ENCODE data around the gene NR3C2.

DNA sequence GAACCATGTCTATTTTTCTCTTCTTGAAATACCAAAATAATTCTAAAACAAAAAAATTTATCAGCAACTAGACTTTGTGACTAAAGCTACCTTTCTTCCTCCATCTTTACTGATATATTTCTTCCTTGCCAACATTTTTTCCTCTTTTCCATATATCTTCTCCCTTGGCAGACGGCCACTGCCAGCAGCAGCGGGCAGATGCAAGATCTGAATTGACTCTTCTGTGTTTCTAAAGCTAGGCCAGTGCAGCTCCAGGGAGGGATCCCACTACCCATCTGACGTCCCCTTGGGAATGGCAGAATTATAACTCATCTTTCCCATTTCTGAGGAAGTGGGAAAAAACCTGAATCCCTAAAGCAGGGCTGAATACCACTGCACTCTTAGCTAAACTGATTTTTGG is 206.4 kb downstream of the NR3C2 start:
- no peak for TF ChIP-seq EZH2 (IDR thresholded peaks at IDR 0.05; ENCODE audit: borderline replicate concordance, insufficient read depth, low read length, poor library complexity, severe bottlenecking)
- TF ChIP-seq, protein P1, sequence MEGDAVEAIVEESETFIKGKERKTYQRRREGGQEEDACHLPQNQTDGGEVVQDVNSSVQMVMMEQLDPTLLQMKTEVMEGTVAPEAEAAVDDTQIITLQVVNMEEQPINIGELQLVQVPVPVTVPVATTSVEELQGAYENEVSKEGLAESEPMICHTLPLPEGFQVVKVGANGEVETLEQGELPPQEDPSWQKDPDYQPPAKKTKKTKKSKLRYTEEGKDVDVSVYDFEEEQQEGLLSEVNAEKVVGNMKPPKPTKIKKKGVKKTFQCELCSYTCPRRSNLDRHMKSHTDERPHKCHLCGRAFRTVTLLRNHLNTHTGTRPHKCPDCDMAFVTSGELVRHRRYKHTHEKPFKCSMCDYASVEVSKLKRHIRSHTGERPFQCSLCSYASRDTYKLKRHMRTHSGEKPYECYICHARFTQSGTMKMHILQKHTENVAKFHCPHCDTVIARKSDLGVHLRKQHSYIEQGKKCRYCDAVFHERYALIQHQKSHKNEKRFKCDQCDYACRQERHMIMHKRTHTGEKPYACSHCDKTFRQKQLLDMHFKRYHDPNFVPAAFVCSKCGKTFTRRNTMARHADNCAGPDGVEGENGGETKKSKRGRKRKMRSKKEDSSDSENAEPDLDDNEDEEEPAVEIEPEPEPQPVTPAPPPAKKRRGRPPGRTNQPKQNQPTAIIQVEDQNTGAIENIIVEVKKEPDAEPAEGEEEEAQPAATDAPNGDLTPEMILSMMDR (IDR thresholded peaks at IDR 0.05; ENCODE audit: poor library complexity, severe bottlenecking) = no peak
- TF ChIP-seq MXI1 (conservative IDR thresholded peaks at IDR 0.05; ENCODE audit: poor library complexity, severe bottlenecking) = no peak
- no peak for TF ChIP-seq EP300 (conservative IDR thresholded peaks at IDR 0.05; ENCODE audit: poor library complexity, severe bottlenecking)
- no peak for TF ChIP-seq POLR2AphosphoS5 (IDR thresholded peaks at IDR 0.05)

All from neural cell (in vitro differentiated cells).